SU-DHL-6 (cell line): ENCODE results near the gene FOXS1.

ENCODE experiments used
- CTCF ChIP-seq: fragments of 200-600 bp; sonication (generic); IDR thresholded peaks from one replicate; pipeline ENCODE4 v1.5.1; 2017; ENCODE audit warnings: antibody characterized with exemption, mild to moderate bottlenecking, low read length, moderate library complexity; ENCODE audit not compliant: insufficient read depth, poor library complexity, severe bottlenecking
- EZH2phosphoT487 ChIP-seq: fragments of 200-600 bp; sonication (generic), shearing (Covaris generic); conservative IDR thresholded peaks from 2 replicates; pipeline ENCODE4 v1.6.1; 2018; ENCODE audit warnings: mild to moderate bottlenecking, antibody characterized with exemption, low read length, moderate library complexity, mixed read lengths

- no peak for TF ChIP-seq CTCF
- no peak for TF ChIP-seq EZH2phosphoT487
Observed at GRCh38 chr20:31856516-31856915, 11.1 kb upstream of the FOXS1 start.
